OCI-LY3 (cell line): ENCODE data around the gene VCAN.

Experiments used
- H2AFZ ChIP-seq: fragments of 200-600, 300-600 bp; shearing (Covaris generic); 2 replicates; pipeline ENCODE4 v1.6.0; 2014; ENCODE audit warnings: antibody characterized with exemption, low read depth, low read length
- H3K27ac ChIP-seq: fragments of 200-600, 300-600 bp; sonication (generic); 2 replicates; pipeline ENCODE4 v1.5.1; 2014; ENCODE audit warnings: mild to moderate bottlenecking, low read length, moderate library complexity, mixed read lengths
- H3K27me3 ChIP-seq: fragments of 200-600, 300-600 bp; sonication (generic); 2 replicates; pipeline ENCODE4 v1.6.1; 2014; ENCODE audit warnings: low read depth, low read length, mixed read lengths
- H3K36me3 ChIP-seq: fragments of 200-600, 300-600 bp; sonication (generic); replicated peaks from 2 replicates; pipeline ENCODE3; 2014; ENCODE audit warnings: low read depth, low read length, mixed read lengths
- H3K4me1 ChIP-seq: fragments of 300-600, 200-600 bp; sonication (generic); 2 replicates; pipeline ENCODE4 v1.6.1; 2014; ENCODE audit warnings: low read length, mixed read lengths
- H3K4me2 ChIP-seq: fragments of 200-600, 300-600 bp; sonication (generic); 2 replicates; pipeline ENCODE4 v1.6.1; 2014; ENCODE audit warnings: low read length, mixed read lengths
- H3K4me3 ChIP-seq: fragments of 300-600, 200-600 bp; sonication (generic); 2 replicates; pipeline ENCODE4 v1.5.1; 2014; ENCODE audit warnings: antibody characterized with exemption, mild to moderate bottlenecking, low read length, moderate library complexity
- H3K79me2 ChIP-seq: fragments of 300-600, 200-600 bp; shearing (Covaris generic); 2 replicates; pipeline ENCODE4 v1.6.1; 2014; ENCODE audit warnings: mild to moderate bottlenecking, low read length, mixed read lengths
- H3K9ac ChIP-seq: fragments of 300-600, 200-600 bp; shearing (Covaris generic); 2 replicates; pipeline ENCODE4 v1.6.0; 2014; ENCODE audit warnings: mild to moderate bottlenecking, low read length, moderate library complexity
- H3K9me3 ChIP-seq: fragments of 200-600, 300-600 bp; shearing (Covaris generic); 2 replicates; pipeline ENCODE4 v1.6.1; 2014; ENCODE audit warnings: low read length, mixed read lengths; ENCODE audit not compliant: insufficient read depth
- H4K20me1 ChIP-seq: fragments of 200-600, 300-600 bp; sonication (generic); 2 replicates; pipeline ENCODE4 v1.6.1; 2016; ENCODE audit warnings: low read length, mixed read lengths; ENCODE audit not compliant: insufficient read depth
- CTCF ChIP-seq: fragments of 200-600, 300-600 bp; sonication (generic); IDR thresholded peaks from 2 replicates; pipeline ENCODE4 v1.5.1; 2014; ENCODE audit warnings: antibody characterized with exemption, low read length, low read depth
- EZH2phosphoT487 ChIP-seq: fragments of 200-600 bp; shearing (Covaris generic); IDR thresholded peaks from 2 replicates; pipeline ENCODE4 v1.6.1; 2018; ENCODE audit warnings: antibody characterized with exemption, mixed run types, low read depth

VCAN gene

GRCh38 chr5:83538786-83539462, 67.4 kb downstream of the VCAN start:
- Histone ChIP-seq H3K4me2 (peak overlapping the region; percentile 53), H3K9ac (no peak overlapping the region; the same call in 1 of the 2 replicates), H3K9me3 (no peaks in the 10 kb centered on the region), H3K4me1 (peaks cover 16% of the 10 kb centered on the region), H3K36me3 (no peaks in the 10 kb centered on the region), H2AFZ (peak overlapping the region; percentile 26; the same call in 1 of the 2 replicates), H3K27me3 (no peaks in the 10 kb centered on the region), H3K4me3 (peak overlapping the region; percentile 38), H3K79me2 (no peaks in the 10 kb centered on the region), H4K20me1 (no peaks in the 10 kb centered on the region), H3K27ac (peak overlapping the region; percentile 71)
- TF ChIP-seq CTCF (no peak), EZH2phosphoT487 (no peak)

GRCh38 chr5:83539463-83539790, 67.9 kb downstream of the VCAN start:
- Histone ChIP-seq H3K4me2 (peak overlapping the region; percentile 53), H3K36me3 (no peaks in the 10 kb centered on the region), H3K4me3 (peak overlapping the region; percentile 38), H3K4me1 (peaks cover 16% of the 10 kb centered on the region), H3K9me3 (no peaks in the 10 kb centered on the region), H3K27me3 (no peaks in the 10 kb centered on the region), H2AFZ (peak overlapping the region; percentile 26; the same call in 1 of the 2 replicates), H4K20me1 (no peaks in the 10 kb centered on the region), H3K9ac (no peak overlapping the region; the same call in 1 of the 2 replicates), H3K27ac (peak overlapping the region; percentile 71), H3K79me2 (no peaks in the 10 kb centered on the region)
- TF ChIP-seq EZH2phosphoT487 (no peak), CTCF (no peak)

DNA sequence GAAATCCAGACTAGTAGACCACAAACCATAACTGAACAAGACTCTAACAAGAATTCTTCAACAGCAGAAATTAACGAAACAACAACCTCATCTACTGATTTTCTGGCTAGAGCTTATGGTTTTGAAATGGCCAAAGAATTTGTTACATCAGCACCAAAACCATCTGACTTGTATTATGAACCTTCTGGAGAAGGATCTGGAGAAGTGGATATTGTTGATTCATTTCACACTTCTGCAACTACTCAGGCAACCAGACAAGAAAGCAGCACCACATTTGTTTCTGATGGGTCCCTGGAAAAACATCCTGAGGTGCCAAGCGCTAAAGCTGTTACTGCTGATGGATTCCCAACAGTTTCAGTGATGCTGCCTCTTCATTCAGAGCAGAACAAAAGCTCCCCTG, 68.6 kb downstream of the VCAN start:
- no peaks in the 10 kb centered on the region for H3K36me3 ChIP-seq
- no peak for TF ChIP-seq EZH2phosphoT487
- no peak for TF ChIP-seq CTCF
- H3K27ac ChIP-seq = no peak overlapping the region

GRCh38 chr5:83540783-83541182, 69.2 kb downstream of the VCAN start:
- H3K27ac ChIP-seq = no peak overlapping the region
- no peak overlapping the region for H3K9ac ChIP-seq
- H3K9me3 ChIP-seq = no peaks in the 10 kb centered on the region
- no peaks in the 10 kb centered on the region for H4K20me1 ChIP-seq
- peaks cover 16% of the 10 kb centered on the region for H3K4me1 ChIP-seq
- H3K4me3 ChIP-seq = no peak overlapping the region
- no peaks in the 10 kb centered on the region for H3K27me3 ChIP-seq
- no peaks in the 10 kb centered on the region for H3K79me2 ChIP-seq
- H3K4me2 ChIP-seq = no peak overlapping the region
- TF ChIP-seq CTCF (no peak), EZH2phosphoT487 (no peak)
- no peaks in the 10 kb centered on the region for H3K36me3 ChIP-seq
- H2AFZ ChIP-seq = no peak overlapping the region

More for the DNA sequence above, 68.6 kb downstream of the VCAN start:
- Histone ChIP-seq H3K4me3 (no peak overlapping the region), H3K27me3 (no peaks in the 10 kb centered on the region), H4K20me1 (no peaks in the 10 kb centered on the region), H3K9ac (no peak overlapping the region), H3K4me1 (peaks cover 16% of the 10 kb centered on the region), H3K79me2 (no peaks in the 10 kb centered on the region), H3K9me3 (no peaks in the 10 kb centered on the region), H3K4me2 (no peak overlapping the region), H2AFZ (no peak overlapping the region)
